Measurements from ENCODE around the gene PLXNB1. TPM values are rescaled to one million over a fixed set of nuclear protein-coding genes. Genes with fewer than 3 reads are reported as not detected.

The PLXNB1 gene
- total and polyA plus RNA-seq, 2 experiments from 2014 or later = 49.0 to 144 TPM

- no peak for TF ChIP-seq ZNF114 (CRISPR knock-in tag; IDR thresholded peaks at IDR 0.05)
- TF ChIP-seq, protein P1, sequence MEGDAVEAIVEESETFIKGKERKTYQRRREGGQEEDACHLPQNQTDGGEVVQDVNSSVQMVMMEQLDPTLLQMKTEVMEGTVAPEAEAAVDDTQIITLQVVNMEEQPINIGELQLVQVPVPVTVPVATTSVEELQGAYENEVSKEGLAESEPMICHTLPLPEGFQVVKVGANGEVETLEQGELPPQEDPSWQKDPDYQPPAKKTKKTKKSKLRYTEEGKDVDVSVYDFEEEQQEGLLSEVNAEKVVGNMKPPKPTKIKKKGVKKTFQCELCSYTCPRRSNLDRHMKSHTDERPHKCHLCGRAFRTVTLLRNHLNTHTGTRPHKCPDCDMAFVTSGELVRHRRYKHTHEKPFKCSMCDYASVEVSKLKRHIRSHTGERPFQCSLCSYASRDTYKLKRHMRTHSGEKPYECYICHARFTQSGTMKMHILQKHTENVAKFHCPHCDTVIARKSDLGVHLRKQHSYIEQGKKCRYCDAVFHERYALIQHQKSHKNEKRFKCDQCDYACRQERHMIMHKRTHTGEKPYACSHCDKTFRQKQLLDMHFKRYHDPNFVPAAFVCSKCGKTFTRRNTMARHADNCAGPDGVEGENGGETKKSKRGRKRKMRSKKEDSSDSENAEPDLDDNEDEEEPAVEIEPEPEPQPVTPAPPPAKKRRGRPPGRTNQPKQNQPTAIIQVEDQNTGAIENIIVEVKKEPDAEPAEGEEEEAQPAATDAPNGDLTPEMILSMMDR (conservative IDR thresholded peaks at IDR 0.05; ENCODE audit: low read depth in 2 of 2) = no peak
- TF ChIP-seq, protein P2, sequence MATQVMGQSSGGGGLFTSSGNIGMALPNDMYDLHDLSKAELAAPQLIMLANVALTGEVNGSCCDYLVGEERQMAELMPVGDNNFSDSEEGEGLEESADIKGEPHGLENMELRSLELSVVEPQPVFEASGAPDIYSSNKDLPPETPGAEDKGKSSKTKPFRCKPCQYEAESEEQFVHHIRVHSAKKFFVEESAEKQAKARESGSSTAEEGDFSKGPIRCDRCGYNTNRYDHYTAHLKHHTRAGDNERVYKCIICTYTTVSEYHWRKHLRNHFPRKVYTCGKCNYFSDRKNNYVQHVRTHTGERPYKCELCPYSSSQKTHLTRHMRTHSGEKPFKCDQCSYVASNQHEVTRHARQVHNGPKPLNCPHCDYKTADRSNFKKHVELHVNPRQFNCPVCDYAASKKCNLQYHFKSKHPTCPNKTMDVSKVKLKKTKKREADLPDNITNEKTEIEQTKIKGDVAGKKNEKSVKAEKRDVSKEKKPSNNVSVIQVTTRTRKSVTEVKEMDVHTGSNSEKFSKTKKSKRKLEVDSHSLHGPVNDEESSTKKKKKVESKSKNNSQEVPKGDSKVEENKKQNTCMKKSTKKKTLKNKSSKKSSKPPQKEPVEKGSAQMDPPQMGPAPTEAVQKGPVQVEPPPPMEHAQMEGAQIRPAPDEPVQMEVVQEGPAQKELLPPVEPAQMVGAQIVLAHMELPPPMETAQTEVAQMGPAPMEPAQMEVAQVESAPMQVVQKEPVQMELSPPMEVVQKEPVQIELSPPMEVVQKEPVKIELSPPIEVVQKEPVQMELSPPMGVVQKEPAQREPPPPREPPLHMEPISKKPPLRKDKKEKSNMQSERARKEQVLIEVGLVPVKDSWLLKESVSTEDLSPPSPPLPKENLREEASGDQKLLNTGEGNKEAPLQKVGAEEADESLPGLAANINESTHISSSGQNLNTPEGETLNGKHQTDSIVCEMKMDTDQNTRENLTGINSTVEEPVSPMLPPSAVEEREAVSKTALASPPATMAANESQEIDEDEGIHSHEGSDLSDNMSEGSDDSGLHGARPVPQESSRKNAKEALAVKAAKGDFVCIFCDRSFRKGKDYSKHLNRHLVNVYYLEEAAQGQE (IDR thresholded peaks at IDR 0.05; ENCODE audit: unreplicated experiment) = no peak
- no peak for TF ChIP-seq ETS1 (IDR thresholded peaks at IDR 0.05)
- TF ChIP-seq NANOG (IDR thresholded peaks at IDR 0.05; ENCODE audit: borderline replicate concordance) = no peak
- no peak; the same call in 1 of the 2 replicates for TF ChIP-seq POLR2AphosphoS5 (IDR thresholded peaks at IDR 0.05; ENCODE audit: low read depth)
Measured at GRCh38 chr3:48398701-48399386, 31.0 kb downstream of the PLXNB1 start (continued).

DNA sequence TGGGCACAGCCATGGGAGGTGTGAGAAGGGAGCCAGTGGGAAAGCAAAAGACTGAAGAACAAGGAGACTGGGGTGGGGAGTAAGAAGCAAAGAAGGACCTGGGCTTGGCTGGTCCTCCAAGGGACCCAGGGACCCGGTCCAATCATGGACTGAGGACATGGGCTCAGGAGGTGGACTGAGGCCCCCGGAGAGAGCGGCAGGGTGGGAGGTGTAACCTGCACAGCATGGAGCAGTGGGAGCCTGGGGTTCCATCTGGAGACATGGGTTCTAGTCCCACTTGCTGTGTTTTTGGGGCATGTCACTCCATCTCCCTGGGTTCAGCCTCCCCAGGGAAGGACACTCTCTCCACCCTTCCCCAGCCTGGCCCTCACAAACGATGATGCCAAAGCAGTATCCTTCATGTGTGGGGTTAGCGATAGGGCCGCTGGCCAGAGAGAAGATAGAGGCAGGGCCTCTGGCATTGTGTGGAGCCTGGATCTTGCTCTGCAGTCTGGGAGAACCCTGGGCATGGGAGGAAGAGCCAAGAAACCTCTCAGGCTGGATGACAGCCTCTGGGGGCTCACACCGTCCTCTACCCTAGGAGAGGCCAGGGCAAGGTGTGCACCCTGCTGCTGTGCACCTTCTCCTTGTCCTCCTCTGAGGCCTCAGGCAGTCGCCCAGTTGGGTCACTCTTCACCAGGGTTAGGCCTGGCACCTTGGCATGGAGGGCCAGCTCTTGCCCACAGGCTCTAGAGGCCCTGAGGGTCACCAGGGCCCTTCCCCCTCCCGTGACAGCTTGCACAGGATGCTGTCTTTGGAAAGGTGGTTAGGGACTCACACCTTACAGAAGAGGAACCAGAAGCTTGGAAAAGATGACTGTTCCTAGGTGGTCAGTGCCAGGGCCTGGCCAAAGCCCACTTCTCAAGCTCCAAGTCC, 31.9 kb downstream of the PLXNB1 start:
- no peak for DNase-seq (ENCODE audit: low spot score)

More for the DNA sequence above, 31.9 kb downstream of the PLXNB1 start:
- H3K36me3 ChIP-seq (ENCODE audit: insufficient read depth) = no peaks in the 10 kb centered on the region
- H3K9me2 ChIP-seq (ENCODE audit: insufficient read depth) = no peaks in the 10 kb centered on the region
- peaks cover 7% of the 10 kb centered on the region for H3K27me3 Mint-ChIP-seq (ENCODE audit: insufficient read depth, low read depth, poor library complexity)
- no peaks in the 10 kb centered on the region; the same call in 1 of the 2 replicates for H3F3A ChIP-seq (replicated peaks; ENCODE audit: low read depth)
- no peaks in the 10 kb centered on the region for H3K79me2 ChIP-seq (replicated peaks; ENCODE audit: insufficient read depth)
- H2AFZ ChIP-seq = no peak overlapping the region
- no peak; the same call in 2 of the 3 replicates for ATAC-seq
- H3K27ac Mint-ChIP-seq = no peak overlapping the region
- peaks cover 11% of the 10 kb centered on the region for H3K4me1 Mint-ChIP-seq
- peaks cover 29% of the 10 kb centered on the region for H3K36me3 Mint-ChIP-seq (ENCODE audit: low read depth)
- H3K4me3 ChIP-seq = no peak overlapping the region
- no peaks in the 10 kb centered on the region for H3K9me3 Mint-ChIP-seq
- H3K4me3 Mint-ChIP-seq = no peak overlapping the region
- H3K4me2 ChIP-seq = no peak overlapping the region
- no peaks in the 10 kb centered on the region for H3K27me3 ChIP-seq (ENCODE audit: insufficient read depth)
- H3K4me1 ChIP-seq (ENCODE audit: insufficient read depth) = no peaks in the 10 kb centered on the region
- no peaks in the 10 kb centered on the region; the same call in 1 of the 2 replicates for H4K20me1 ChIP-seq (replicated peaks; ENCODE audit: insufficient read depth)
- no peak overlapping the region for H3K27ac ChIP-seq (ENCODE audit: low read depth)
- TF ChIP-seq ETS1 (IDR thresholded peaks at IDR 0.05) (no peak), JUNB (IDR thresholded peaks at IDR 0.05; ENCODE audit: unreplicated experiment) (no peak), ZNF331 (CRISPR knock-in tag; IDR thresholded peaks at IDR 0.05; ENCODE audit: low read depth) (no peak)

All from GM23338 (cell line).